CD8-positive, alpha-beta memory T cell (primary cell): ENCODE data around the gene AR. TPM values are rescaled to one million over a fixed set of nuclear protein-coding genes. Genes with fewer than 3 reads are reported as not detected.

Experiments used
- CTCF ChIA-PET: fragments of 350-600 bp; sonication (Branson Sonifier 250); formaldehyde crosslinking; loops from one replicate; lab custom pipeline; 2021; ENCODE audit warnings: antibody characterized with exemption; lab: Charles Lee
- POLR2A ChIA-PET: fragments of 350-600 bp; sonication (Branson Sonifier 250); formaldehyde crosslinking; loops from one replicate; lab custom pipeline; 2021; ENCODE audit warnings: antibody characterized with exemption; lab: Charles Lee
- DNase-seq, 5 donors: peaks; one replicate each; pipeline versions ENCODE4 v3.0.0 to v3.0.0-alpha.2; 2020 to 2022; ENCODE audit warnings: mixed read lengths in 1 of 5
- H3K27ac ChIP-seq: one replicate; pipeline ENCODE4 v1.7.0; 2013; ENCODE audit warnings: low read depth, mild to moderate bottlenecking, low read length, moderate library complexity
- H3K27me3 ChIP-seq: 2 replicates; pipeline ENCODE4 v1.7.0; 2013; ENCODE audit warnings: low read length, mild to moderate bottlenecking; ENCODE audit not compliant: insufficient read depth, poor library complexity, severe bottlenecking
- H3K36me3 ChIP-seq: 2 replicates; pipeline ENCODE4 v1.7.0; 2013; ENCODE audit warnings: mild to moderate bottlenecking, low read length, moderate library complexity; ENCODE audit not compliant: insufficient read depth
- H3K4me1 ChIP-seq: 2 replicates; pipeline ENCODE4 v1.7.0; 2013; ENCODE audit warnings: mild to moderate bottlenecking, low read length, moderate library complexity; ENCODE audit not compliant: insufficient read depth
- H3K4me3 ChIP-seq: 2 replicates; pipeline ENCODE4 v1.7.0; 2013; ENCODE audit warnings: mild to moderate bottlenecking, low read length
- H3K9me3 ChIP-seq: 2 replicates; pipeline ENCODE4 v1.7.0; 2013; ENCODE audit warnings: mild to moderate bottlenecking, low read length
- H3K27ac Mint-ChIP-seq, 8 donors: one replicate each; pipeline ENCODE4 v1.8.0; 2020 to 2021; ENCODE audit warnings: mixed read lengths in 8 of 8, mild to moderate bottlenecking in 6 of 8, inconsistent platforms in 3 of 8, moderate library complexity in 3 of 8
- H3K27me3 Mint-ChIP-seq, 2 donors: one replicate each; pipeline ENCODE4 v1.8.0; 2020 to 2021; ENCODE audit warnings: mixed read lengths in 2 of 2, mild to moderate bottlenecking in 1 of 2, moderate library complexity in 1 of 2
- H3K36me3 Mint-ChIP-seq, 3 donors: one replicate each; pipeline ENCODE4 v1.8.0; 2020 to 2021; ENCODE audit warnings: mixed read lengths in 3 of 3, inconsistent platforms in 1 of 3, mild to moderate bottlenecking in 1 of 3
- H3K4me1 Mint-ChIP-seq, 3 donors: one replicate each; pipeline ENCODE4 v1.8.0; 2020 to 2021; ENCODE audit warnings: mixed read lengths in 3 of 3, inconsistent platforms in 1 of 3, mild to moderate bottlenecking in 1 of 3
- H3K4me3 Mint-ChIP-seq, 7 donors: one replicate each; pipeline ENCODE4 v1.8.0; 2020 to 2021; ENCODE audit warnings: mixed read lengths in 7 of 7, mild to moderate bottlenecking in 6 of 7, moderate library complexity in 4 of 7, inconsistent platforms in 2 of 7
- H3K9me3 Mint-ChIP-seq, 5 donors: one replicate each; pipeline ENCODE4 v1.8.0; 2020 to 2022; ENCODE audit warnings: mixed read lengths in 5 of 5, mild to moderate bottlenecking in 3 of 5, moderate library complexity in 2 of 5, inconsistent platforms in 1 of 5
- polyA plus RNA-seq: library from polyadenylated mRNA; unstranded; fragments of 300-500 nt; fragmentation: Illumina TruSeq; gene quantifications from one replicate; pipeline ENCODE4 v1.2.3, GENCODE V29; 2021
- total RNA-seq, 2 experiments: library from RNA; stranded (reverse); gene quantifications; one replicate each; pipeline ENCODE4 v1.2.3, GENCODE V29; 2021

The AR gene
- total and polyA plus RNA-seq, 3 experiments from 2014 or later, result not detected

DNA sequence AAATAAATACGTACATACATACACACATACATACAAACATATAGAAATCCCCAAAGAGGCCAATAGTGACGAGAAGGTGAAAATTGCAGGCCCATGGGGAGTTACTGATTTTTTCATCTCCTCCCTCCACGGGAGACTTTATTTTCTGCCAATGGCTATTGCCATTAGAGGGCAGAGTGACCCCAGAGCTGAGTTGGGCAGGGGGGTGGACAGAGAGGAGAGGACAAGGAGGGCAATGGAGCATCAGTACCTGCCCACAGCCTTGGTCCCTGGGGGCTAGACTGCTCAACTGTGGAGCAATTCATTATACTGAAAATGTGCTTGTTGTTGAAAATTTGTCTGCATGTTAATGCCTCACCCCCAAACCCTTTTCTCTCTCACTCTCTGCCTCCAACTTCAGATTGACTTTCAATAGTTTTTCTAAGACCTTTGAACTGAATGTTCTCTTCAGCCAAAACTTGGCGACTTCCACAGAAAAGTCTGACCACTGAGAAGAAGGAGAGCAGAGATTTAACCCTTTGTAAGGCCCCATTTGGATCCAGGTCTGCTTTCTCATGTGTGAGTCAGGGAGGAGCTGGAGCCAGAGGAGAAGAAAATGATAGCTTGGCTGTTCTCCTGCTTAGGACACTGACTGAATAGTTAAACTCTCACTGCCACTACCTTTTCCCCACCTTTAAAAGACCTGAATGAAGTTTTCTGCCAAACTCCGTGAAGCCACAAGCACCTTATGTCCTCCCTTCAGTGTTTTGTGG, 180.7 kb downstream of the AR start:
- H3K4me1 ChIP-seq, result no peaks in the 10 kb centered on the region
- DNase-seq, result no peak
- CTCF ChIA-PET, result no interaction called here
- Mint-ChIP-seq H3K27me3 (peaks cover 0 to 1% of the 10 kb centered on the region in 2 donors), H3K36me3 (no peaks in the 10 kb centered on the region), H3K4me1 (no peaks in the 10 kb centered on the region), H3K9me3 (no peaks in the 10 kb centered on the region), H3K27ac (no peak overlapping the region), H3K4me3 (no peak overlapping the region)
- no peak overlapping the region for H3K4me3 ChIP-seq
- POLR2A ChIA-PET, result no interaction called here
- no peaks in the 10 kb centered on the region for H3K27me3 ChIP-seq
- H3K36me3 ChIP-seq, result no peaks in the 10 kb centered on the region
- no peaks in the 10 kb centered on the region for H3K9me3 ChIP-seq
- H3K27ac ChIP-seq, result no peak overlapping the region

DNA sequence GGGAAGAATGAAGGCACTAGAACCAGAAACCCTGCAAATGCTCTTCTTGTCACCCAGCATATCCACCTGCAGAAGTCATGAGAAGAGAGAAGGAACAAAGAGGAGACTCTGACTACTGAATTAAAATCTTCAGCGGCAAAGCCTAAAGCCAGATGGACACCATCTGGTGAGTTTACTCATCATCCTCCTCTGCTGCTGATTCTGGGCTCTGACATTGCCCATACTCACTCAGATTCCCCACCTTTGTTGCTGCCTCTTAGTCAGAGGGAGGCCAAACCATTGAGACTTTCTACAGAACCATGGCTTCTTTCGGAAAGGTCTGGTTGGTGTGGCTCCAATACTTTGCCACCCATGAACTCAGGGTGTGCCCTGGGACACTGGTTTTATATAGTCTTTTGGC, 181.7 kb downstream of the AR start:
- no peaks in the 10 kb centered on the region for H3K36me3 ChIP-seq
- no peak for DNase-seq
- Mint-ChIP-seq H3K36me3 (no peaks in the 10 kb centered on the region), H3K4me3 (no peak overlapping the region), H3K27me3 (peaks cover 0 to 1% of the 10 kb centered on the region in 2 donors), H3K27ac (no peak overlapping the region), H3K4me1 (no peaks in the 10 kb centered on the region), H3K9me3 (no peaks in the 10 kb centered on the region)
- H3K9me3 ChIP-seq, result no peaks in the 10 kb centered on the region
- H3K4me3 ChIP-seq, result no peak overlapping the region
- no peaks in the 10 kb centered on the region for H3K27me3 ChIP-seq
- CTCF ChIA-PET, result no interaction called here
- H3K27ac ChIP-seq, result no peak overlapping the region
- POLR2A ChIA-PET, result no interaction called here
- no peaks in the 10 kb centered on the region for H3K4me1 ChIP-seq

DNA sequence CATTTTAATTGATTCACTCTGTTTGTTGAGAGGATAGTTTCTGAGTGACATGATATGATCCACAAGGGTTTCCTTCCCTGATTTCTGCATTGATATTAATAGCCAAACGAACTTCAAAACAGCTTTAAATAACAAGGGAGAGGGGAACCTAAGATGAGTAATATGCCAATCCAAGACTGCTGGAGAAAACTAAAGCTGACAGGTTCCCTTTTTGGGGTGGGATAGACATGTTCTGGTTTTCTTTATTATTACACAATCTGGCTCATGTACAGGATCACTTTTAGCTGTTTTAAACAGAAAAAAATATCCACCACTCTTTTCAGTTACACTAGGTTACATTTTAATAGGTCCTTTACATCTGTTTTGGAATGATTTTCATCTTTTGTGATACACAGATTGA, 182.2 kb downstream of the AR start:
- no peaks in the 10 kb centered on the region for H3K27me3 Mint-ChIP-seq
- Histone ChIP-seq H3K9me3 (no peaks in the 10 kb centered on the region), H3K4me3 (no peak overlapping the region), H3K36me3 (no peaks in the 10 kb centered on the region), H3K27me3 (no peaks in the 10 kb centered on the region), H3K27ac (no peak overlapping the region), H3K4me1 (no peaks in the 10 kb centered on the region)
- CTCF ChIA-PET, result no interaction called here
- H3K4me1 Mint-ChIP-seq, result no peaks in the 10 kb centered on the region
- H3K9me3 Mint-ChIP-seq, result no peaks in the 10 kb centered on the region
- POLR2A ChIA-PET, result no interaction called here
- DNase-seq, result no peak
- no peak overlapping the region for H3K27ac Mint-ChIP-seq
- no peak overlapping the region for H3K4me3 Mint-ChIP-seq
- H3K36me3 Mint-ChIP-seq, result no peaks in the 10 kb centered on the region

DNA sequence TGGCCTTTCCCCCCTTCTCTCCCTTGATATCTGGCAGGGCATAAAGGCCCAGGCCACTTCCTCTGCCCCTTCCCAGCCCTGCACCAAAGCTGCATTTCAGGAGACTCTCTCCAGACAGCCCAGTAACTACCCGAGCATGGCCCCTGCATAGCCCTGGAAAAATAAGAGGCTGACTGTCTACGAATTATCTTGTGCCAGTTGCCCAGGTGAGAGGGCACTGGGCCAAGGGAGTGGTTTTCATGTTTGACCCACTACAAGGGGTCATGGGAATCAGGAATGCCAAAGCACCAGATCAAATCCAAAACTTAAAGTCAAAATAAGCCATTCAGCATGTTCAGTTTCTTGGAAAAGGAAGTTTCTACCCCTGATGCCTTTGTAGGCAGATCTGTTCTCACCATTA, 183.8 kb downstream of the AR start:
- Histone ChIP-seq H3K9me3 (no peaks in the 10 kb centered on the region), H3K4me3 (no peak overlapping the region), H3K27ac (no peak overlapping the region), H3K4me1 (no peaks in the 10 kb centered on the region), H3K36me3 (no peaks in the 10 kb centered on the region), H3K27me3 (no peaks in the 10 kb centered on the region)
- ChIA-PET CTCF (no interaction called here), POLR2A (no interaction called here)
- Mint-ChIP-seq H3K9me3 (no peaks in the 10 kb centered on the region), H3K27me3 (no peaks in the 10 kb centered on the region), H3K36me3 (no peaks in the 10 kb centered on the region), H3K4me3 (no peak overlapping the region), H3K27ac (no peak overlapping the region), H3K4me1 (no peaks in the 10 kb centered on the region)
- DNase-seq, result no peak

DNA sequence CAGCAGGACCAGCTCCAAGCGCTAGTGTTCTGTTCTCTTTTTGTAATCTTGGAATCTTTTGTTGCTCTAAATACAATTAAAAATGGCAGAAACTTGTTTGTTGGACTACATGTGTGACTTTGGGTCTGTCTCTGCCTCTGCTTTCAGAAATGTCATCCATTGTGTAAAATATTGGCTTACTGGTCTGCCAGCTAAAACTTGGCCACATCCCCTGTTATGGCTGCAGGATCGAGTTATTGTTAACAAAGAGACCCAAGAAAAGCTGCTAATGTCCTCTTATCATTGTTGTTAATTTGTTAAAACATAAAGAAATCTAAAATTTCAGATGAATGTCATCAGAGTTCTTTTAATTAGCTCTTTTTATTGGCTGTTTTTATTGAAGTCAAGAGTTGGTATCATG, 186.5 kb downstream of the AR start:
- CTCF ChIA-PET, result no interaction called here
- no peaks in the 10 kb centered on the region for H3K9me3 Mint-ChIP-seq
- no peaks in the 10 kb centered on the region for H3K27me3 ChIP-seq

DNA sequence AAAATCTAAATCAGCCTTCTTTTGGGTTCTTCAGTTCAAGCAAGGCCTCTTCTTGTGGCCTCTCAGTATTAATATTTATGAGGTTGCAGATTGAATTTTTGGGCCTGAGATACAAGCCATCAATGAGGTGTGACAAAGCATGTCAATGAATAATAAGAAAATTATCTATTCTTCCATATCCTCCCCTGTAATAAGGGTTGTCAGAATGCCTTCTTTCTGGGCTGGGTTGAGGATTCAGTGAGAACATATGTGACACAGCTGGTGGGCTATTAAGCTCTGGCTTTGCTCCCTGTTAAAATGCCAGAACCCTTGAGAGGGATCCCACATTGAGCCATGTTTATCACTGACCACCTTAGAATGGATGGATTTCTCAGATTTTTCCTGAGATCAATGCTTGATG, 187.2 kb downstream of the AR start:
- no peaks in the 10 kb centered on the region for H3K4me1 ChIP-seq
- H3K27me3 Mint-ChIP-seq, result peaks cover 0 to 1% of the 10 kb centered on the region in 2 donors
- CTCF ChIA-PET, result no interaction called here

More for the DNA sequence above, 186.5 kb downstream of the AR start:
- POLR2A ChIA-PET, result no interaction called here
- Mint-ChIP-seq H3K27me3 (no peaks in the 10 kb centered on the region), H3K4me1 (no peaks in the 10 kb centered on the region), H3K4me3 (no peak overlapping the region), H3K27ac (no peak overlapping the region), H3K36me3 (no peaks in the 10 kb centered on the region)
- no peak for DNase-seq
- no peaks in the 10 kb centered on the region for H3K4me1 ChIP-seq
- H3K9me3 ChIP-seq, result no peaks in the 10 kb centered on the region
- H3K4me3 ChIP-seq, result no peak overlapping the region
- H3K36me3 ChIP-seq, result no peaks in the 10 kb centered on the region
- H3K27ac ChIP-seq, result no peak overlapping the region

DNA sequence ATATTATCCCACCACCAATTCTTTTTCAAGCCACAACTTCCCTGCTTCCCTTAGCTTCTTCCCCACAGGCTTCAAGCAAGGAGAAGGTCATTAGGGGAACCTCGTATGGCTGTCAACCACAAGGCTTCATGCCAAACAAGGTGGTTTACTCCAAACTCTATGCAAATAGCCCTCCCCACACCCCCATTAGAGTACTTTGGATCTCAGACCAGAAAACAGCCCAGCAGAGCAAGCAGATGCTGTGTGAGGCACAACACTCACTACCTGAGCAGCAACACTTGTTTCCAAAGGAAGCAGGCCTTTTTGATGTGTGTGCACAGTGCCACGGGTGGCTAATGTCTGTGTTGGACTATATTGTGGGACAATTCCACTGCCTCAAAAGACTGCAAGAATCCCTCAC, 189.0 kb downstream of the AR start:
- Histone ChIP-seq H3K4me3 (no peak overlapping the region), H3K9me3 (no peaks in the 10 kb centered on the region), H3K4me1 (no peaks in the 10 kb centered on the region), H3K36me3 (no peaks in the 10 kb centered on the region), H3K27ac (no peak overlapping the region), H3K27me3 (no peaks in the 10 kb centered on the region)
- H3K36me3 Mint-ChIP-seq, result no peaks in the 10 kb centered on the region
- no peak overlapping the region for H3K4me3 Mint-ChIP-seq
- DNase-seq, result no peak
- ChIA-PET POLR2A (no interaction called here), CTCF (no interaction called here)
- H3K9me3 Mint-ChIP-seq, result no peaks in the 10 kb centered on the region
- H3K4me1 Mint-ChIP-seq, result no peaks in the 10 kb centered on the region
- peak overlapping the region in 1 of 8 donors; percentile 56 for H3K27ac Mint-ChIP-seq
- H3K27me3 Mint-ChIP-seq, result peaks cover 0 to 1% of the 10 kb centered on the region in 2 donors

More for the DNA sequence above, 187.2 kb downstream of the AR start:
- no peak overlapping the region for H3K27ac ChIP-seq
- no peak for DNase-seq
- H3K27me3 ChIP-seq, result no peaks in the 10 kb centered on the region
- H3K36me3 ChIP-seq, result no peaks in the 10 kb centered on the region
- Mint-ChIP-seq H3K9me3 (no peaks in the 10 kb centered on the region), H3K4me3 (no peak overlapping the region), H3K36me3 (no peaks in the 10 kb centered on the region), H3K27ac (no peak overlapping the region), H3K4me1 (no peaks in the 10 kb centered on the region)
- no peak overlapping the region for H3K4me3 ChIP-seq
- POLR2A ChIA-PET, result no interaction called here
- no peaks in the 10 kb centered on the region for H3K9me3 ChIP-seq

DNA sequence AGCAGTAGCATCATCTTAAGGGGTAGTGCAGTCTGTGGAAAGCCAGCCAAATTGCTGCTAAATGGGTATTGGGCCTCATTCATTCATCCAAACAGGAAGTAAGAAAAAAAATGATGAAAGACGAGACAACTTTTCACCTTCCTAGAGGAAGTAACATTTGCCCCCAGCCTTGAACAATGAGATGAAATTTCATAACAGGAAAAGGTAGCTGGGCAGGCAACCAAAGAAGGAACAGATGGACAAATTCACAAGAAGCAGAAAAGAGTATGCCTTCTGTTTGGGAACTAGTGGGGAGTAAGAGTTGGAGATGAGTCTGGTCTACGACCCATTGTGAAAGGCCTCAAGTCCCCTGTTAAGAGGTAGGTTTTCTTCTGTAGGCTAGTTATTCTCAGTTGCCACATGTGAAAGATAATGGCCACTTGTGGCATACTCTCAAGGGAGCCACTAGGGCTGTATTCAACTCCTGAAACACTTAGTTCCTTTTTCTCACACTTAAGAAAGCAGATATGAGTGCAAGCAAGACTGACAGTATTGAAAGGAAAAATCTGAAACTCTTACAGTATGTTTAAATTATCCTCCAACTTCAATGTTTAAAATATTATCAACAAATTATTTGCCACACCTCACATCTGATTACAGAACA, 190.4 kb downstream of the AR start:
- peaks cover 0 to 1% of the 10 kb centered on the region in 2 donors for H3K27me3 Mint-ChIP-seq
- no peak overlapping the region for H3K4me3 Mint-ChIP-seq
- H3K4me1 ChIP-seq, result no peaks in the 10 kb centered on the region
- POLR2A ChIA-PET, result no interaction called here
- no peaks in the 10 kb centered on the region for H3K9me3 ChIP-seq
- DNase-seq, result no peak
- no peaks in the 10 kb centered on the region for H3K9me3 Mint-ChIP-seq
- CTCF ChIA-PET, result no interaction called here
- H3K27ac Mint-ChIP-seq, result no peak overlapping the region
- H3K36me3 ChIP-seq, result no peaks in the 10 kb centered on the region
- H3K27me3 ChIP-seq, result no peaks in the 10 kb centered on the region
- no peaks in the 10 kb centered on the region for H3K36me3 Mint-ChIP-seq
- no peak overlapping the region for H3K4me3 ChIP-seq
- H3K27ac ChIP-seq, result no peak overlapping the region
- no peaks in the 10 kb centered on the region for H3K4me1 Mint-ChIP-seq
